Cardiac fibroblast (primary cell): ENCODE data around the gene USF3.

Experiments
- DNase-seq, 2 donors: peaks; one replicate each; pipeline versions ENCODE4 v3.0.0 to v3.0.0-alpha.2; 2010; ENCODE audit warnings: low read depth in 2 of 2
- H3K4me3 ChIP-seq, 2 donors: replicated peaks in 1 of 2; 1 replicate in 1 of 2; 2 replicates in 1 of 2; pipeline ENCODE4 v1.5.1; 2011; ENCODE audit warnings: low read depth in 2 of 2, low read length in 2 of 2, mild to moderate bottlenecking in 2 of 2, moderate library complexity in 1 of 2
- CTCF ChIP-seq: IDR thresholded peaks from one replicate; pipeline ENCODE4 v1.5.1; 2011; ENCODE audit warnings: low read depth, mild to moderate bottlenecking, low read length, inconsistent platforms

The USF3 gene

GRCh38 chr3:113664523-113665094 is 31.8 kb downstream of the USF3 start:
- TF ChIP-seq CTCF: no peak
- no peak for DNase-seq
- H3K4me3 ChIP-seq: no peak overlapping the region

GRCh38 chr3:113663761-113664160 is 32.7 kb downstream of the USF3 start:
- no peak for DNase-seq
- no peak overlapping the region for H3K4me3 ChIP-seq
- no peak for TF ChIP-seq CTCF

- TF ChIP-seq CTCF: no peak
- no peak overlapping the region for H3K4me3 ChIP-seq
- DNase-seq: no peak
Observed at GRCh38 chr3:113663324-113663750, 33.1 kb downstream of the USF3 start.

GRCh38 chr3:113662824-113663223 is 33.6 kb downstream of the USF3 start:
- no peak overlapping the region for H3K4me3 ChIP-seq
- DNase-seq: no peak
- TF ChIP-seq CTCF: no peak

- no peak for TF ChIP-seq CTCF
- no peak overlapping the region for H3K4me3 ChIP-seq
- DNase-seq: no peak
Observed at GRCh38 chr3:113660896-113661295, 35.5 kb downstream of the USF3 start.

- no peak overlapping the region for H3K4me3 ChIP-seq
- no peak for DNase-seq
- no peak for TF ChIP-seq CTCF
Observed at GRCh38 chr3:113660458-113660857, 36.0 kb downstream of the USF3 start.

- H3K4me3 ChIP-seq: no peak overlapping the region
- no peak for TF ChIP-seq CTCF
- no peak for DNase-seq
Observed at GRCh38 chr3:113659996-113660395, 36.4 kb downstream of the USF3 start.
